Measurements from ENCODE around the gene CTXND1. TPM values are rescaled to one million over a fixed set of nuclear protein-coding genes. Genes with fewer than 3 reads are reported as not detected.
A peak's percentile ranks its signal among the peaks of the same experiment; 100 is the strongest.

Gene CTXND1
- total and polyA plus RNA-seq, 2 experiments from 2014 or later, result not detected

DNA sequence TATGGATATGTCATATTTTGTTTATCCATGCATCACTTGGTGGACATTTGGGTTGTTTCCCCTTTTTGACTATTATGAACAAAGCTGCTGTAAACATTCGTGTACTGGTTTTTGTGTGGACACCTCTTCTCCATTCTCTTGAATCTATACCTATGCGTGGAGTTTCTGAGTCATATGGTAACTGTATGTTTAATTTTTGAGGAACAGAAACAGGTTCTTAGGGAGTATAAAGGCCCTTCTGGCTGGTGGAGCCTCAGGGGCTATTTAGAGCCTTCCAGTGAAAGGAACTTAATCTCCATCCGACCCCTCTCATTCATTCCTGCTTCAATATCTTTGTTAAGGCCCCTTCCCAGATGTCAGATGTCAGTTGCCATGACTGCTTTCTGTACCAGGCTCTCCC lies 14.1 kb upstream of the CTXND1 start:
- peaks cover under 1% of the 10 kb centered on the region; the same call in 1 of the 2 replicates for H3K27me3 ChIP-seq (replicated peaks; ENCODE audit: insufficient read depth)
- no peak overlapping the region for H3K27ac ChIP-seq
- no peaks in the 10 kb centered on the region for H3K79me2 ChIP-seq (ENCODE audit: insufficient read depth)
- H3K4me3 ChIP-seq, result no peak overlapping the region
- no peak overlapping the region for H2AFZ ChIP-seq
- no peaks in the 10 kb centered on the region for H3K4me1 ChIP-seq (ENCODE audit: insufficient read depth)
- no peak overlapping the region for H3K4me2 ChIP-seq (ENCODE audit: unreplicated experiment)
- no peaks in the 10 kb centered on the region for H3F3A ChIP-seq (ENCODE audit: insufficient read depth)
- H3K9me2 ChIP-seq (ENCODE audit: insufficient read depth), result no peaks in the 10 kb centered on the region
- in situ Hi-C loops (cut with MboI), result no loop called here
- TF ChIP-seq EZH2phosphoT487 (IDR thresholded peaks at IDR 0.05; ENCODE audit: insufficient read depth, low read depth) (no peak), EZH2 (IDR thresholded peaks at IDR 0.05; ENCODE audit: insufficient read depth, poor library complexity, severe bottlenecking) (no peak)
- no peaks in the 10 kb centered on the region for H4K20me1 ChIP-seq (ENCODE audit: insufficient read depth)
- no peaks in the 10 kb centered on the region for H3K36me3 ChIP-seq (ENCODE audit: low read depth)
- no peak for DNase-seq
- H3K9me3 ChIP-seq (ENCODE audit: low read depth), result no peaks in the 10 kb centered on the region
- H3K9ac ChIP-seq, result no peak overlapping the region
- WGBS, 2 experiments (ENCODE audit: low coverage in 1 of 2, low lambda C conversion rate in 2 of 2, missing lambda C conversion rate in 2 of 2), result 23 to 24% methylated on average over 3 of the region's 3 CpGs

DNA sequence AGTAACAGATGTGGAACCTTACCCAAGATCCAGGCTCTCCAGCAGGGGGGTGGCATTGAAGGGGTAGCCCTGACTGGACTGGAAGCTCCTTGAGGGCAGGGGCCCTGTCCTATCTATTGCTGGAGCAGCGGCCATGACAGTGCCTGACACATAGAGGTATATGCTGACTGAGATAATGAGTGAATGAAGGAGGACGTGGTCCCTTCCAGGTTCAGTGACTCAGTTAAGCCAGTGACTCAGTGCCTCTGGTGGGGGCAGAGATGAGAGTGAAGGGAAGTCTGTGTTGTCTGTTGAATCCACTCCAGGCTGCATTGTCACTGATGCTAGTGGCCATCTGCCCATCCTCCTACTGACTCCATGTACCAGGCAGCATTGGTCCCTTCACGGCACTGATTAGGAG lies 13.0 kb upstream of the CTXND1 start:
- H2AFZ ChIP-seq, result no peak overlapping the region
- H3K27ac ChIP-seq, result no peak overlapping the region
- no peaks in the 10 kb centered on the region for H3K9me2 ChIP-seq (ENCODE audit: insufficient read depth)
- H3K9ac ChIP-seq, result no peak overlapping the region
- H3K9me3 ChIP-seq (ENCODE audit: low read depth), result no peaks in the 10 kb centered on the region
- H4K20me1 ChIP-seq (ENCODE audit: insufficient read depth), result no peaks in the 10 kb centered on the region
- no peak overlapping the region for H3K4me2 ChIP-seq (ENCODE audit: unreplicated experiment)
- H3K27me3 ChIP-seq (replicated peaks; ENCODE audit: insufficient read depth), result peaks cover 11% of the 10 kb centered on the region
- in situ Hi-C loops (cut with MboI), result no loop called here
- no peak overlapping the region for H3K4me3 ChIP-seq
- TF ChIP-seq EZH2phosphoT487 (IDR thresholded peaks at IDR 0.05; ENCODE audit: insufficient read depth, low read depth) (no peak), EZH2 (IDR thresholded peaks at IDR 0.05; ENCODE audit: insufficient read depth, poor library complexity, severe bottlenecking) (no peak)
- no peaks in the 10 kb centered on the region for H3K79me2 ChIP-seq (ENCODE audit: insufficient read depth)
- H3K4me1 ChIP-seq (ENCODE audit: insufficient read depth), result no peaks in the 10 kb centered on the region
- no peaks in the 10 kb centered on the region for H3F3A ChIP-seq (ENCODE audit: insufficient read depth)
- 56 to 64% methylated on average over 3 of the region's 3 CpGs for WGBS, 2 experiments (ENCODE audit: low coverage in 1 of 2, low lambda C conversion rate in 2 of 2, missing lambda C conversion rate in 2 of 2)
- DNase-seq, result peak; percentile 64
- no peaks in the 10 kb centered on the region for H3K36me3 ChIP-seq (ENCODE audit: low read depth)

DNA sequence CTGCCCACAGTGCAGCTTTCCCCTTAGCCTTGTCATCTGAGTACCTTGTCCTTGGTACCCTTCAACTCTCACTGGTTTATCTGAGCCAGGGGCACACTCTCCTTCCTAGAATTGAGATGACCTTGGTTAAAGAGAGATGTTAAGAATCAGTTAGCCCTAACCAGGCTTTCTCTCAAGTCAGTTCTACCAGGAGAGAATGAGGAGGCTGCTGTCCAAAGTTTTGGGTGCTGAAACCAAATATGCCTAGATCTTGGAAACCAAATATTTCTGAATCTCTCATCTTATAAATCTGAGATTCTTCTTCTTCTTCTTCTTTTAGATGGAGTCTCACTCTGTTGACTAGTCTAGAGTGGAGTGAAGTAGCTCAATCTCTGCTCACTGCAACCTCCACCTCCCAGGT lies 12.0 kb upstream of the CTXND1 start:
- H2AFZ ChIP-seq, result no peak overlapping the region
- H4K20me1 ChIP-seq (ENCODE audit: insufficient read depth), result no peaks in the 10 kb centered on the region
- no peak overlapping the region for H3K9ac ChIP-seq
- no peak overlapping the region for H3K27ac ChIP-seq
- DNase-seq, result peak; percentile 39
- H3F3A ChIP-seq (ENCODE audit: insufficient read depth), result no peaks in the 10 kb centered on the region
- no peak overlapping the region for H3K4me2 ChIP-seq (ENCODE audit: unreplicated experiment)
- H3K27me3 ChIP-seq (replicated peaks; ENCODE audit: insufficient read depth), result peaks cover 21% of the 10 kb centered on the region
- no peaks in the 10 kb centered on the region for H3K79me2 ChIP-seq (ENCODE audit: insufficient read depth)
- H3K4me1 ChIP-seq (ENCODE audit: insufficient read depth), result no peaks in the 10 kb centered on the region
- no peak for TF ChIP-seq EZH2phosphoT487 (IDR thresholded peaks at IDR 0.05; ENCODE audit: insufficient read depth, low read depth)
- TF ChIP-seq EZH2 (IDR thresholded peaks at IDR 0.05; ENCODE audit: insufficient read depth, poor library complexity, severe bottlenecking), result no peak
- H3K36me3 ChIP-seq (ENCODE audit: low read depth), result no peaks in the 10 kb centered on the region
- in situ Hi-C loops (cut with MboI), result no loop called here
- no peak overlapping the region for H3K4me3 ChIP-seq
- no peaks in the 10 kb centered on the region for H3K9me3 ChIP-seq (ENCODE audit: low read depth)
- H3K9me2 ChIP-seq (ENCODE audit: insufficient read depth), result no peaks in the 10 kb centered on the region

DNA sequence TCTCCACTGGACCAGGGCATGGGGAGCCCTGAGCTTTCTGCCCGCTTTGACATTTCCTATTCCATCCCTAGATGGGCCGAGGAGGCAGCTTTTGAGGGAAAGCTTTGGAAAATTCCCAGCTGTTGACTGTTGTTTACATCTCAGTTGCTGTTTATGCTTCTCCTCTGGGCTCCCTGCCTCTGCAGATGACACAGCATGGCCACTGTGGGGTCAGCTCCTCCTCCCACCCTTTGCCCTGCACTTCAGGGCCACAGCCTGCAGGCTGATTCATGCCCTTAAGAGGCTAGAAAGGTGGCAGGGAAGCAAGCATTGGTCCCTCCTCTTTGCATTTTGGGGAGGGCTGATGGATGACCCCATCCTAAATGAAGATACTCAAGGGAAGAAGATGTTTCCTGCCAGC lies 8.5 kb upstream of the CTXND1 start:
- no peak for TF ChIP-seq EZH2phosphoT487 (IDR thresholded peaks at IDR 0.05; ENCODE audit: insufficient read depth, low read depth)
- TF ChIP-seq EZH2 (IDR thresholded peaks at IDR 0.05; ENCODE audit: insufficient read depth, poor library complexity, severe bottlenecking), result no peak
- H3F3A ChIP-seq (ENCODE audit: insufficient read depth), result no peaks in the 10 kb centered on the region
- no peak overlapping the region for H3K9ac ChIP-seq
- no peaks in the 10 kb centered on the region for H3K4me1 ChIP-seq (ENCODE audit: insufficient read depth)
- H3K36me3 ChIP-seq (ENCODE audit: low read depth), result no peaks in the 10 kb centered on the region
- no peaks in the 10 kb centered on the region for H4K20me1 ChIP-seq (ENCODE audit: insufficient read depth)
- H3K9me3 ChIP-seq (ENCODE audit: low read depth), result no peaks in the 10 kb centered on the region
- H3K27me3 ChIP-seq (replicated peaks; ENCODE audit: insufficient read depth), result peaks cover 52% of the 10 kb centered on the region
- DNase-seq, result no peak
- no peak overlapping the region for H3K4me2 ChIP-seq (ENCODE audit: unreplicated experiment)
- H2AFZ ChIP-seq, result no peak overlapping the region
- in situ Hi-C loops (cut with MboI), result no loop called here
- no peak overlapping the region for H3K27ac ChIP-seq
- no peak overlapping the region for H3K4me3 ChIP-seq
- H3K79me2 ChIP-seq (ENCODE audit: insufficient read depth), result no peaks in the 10 kb centered on the region
- 6 to 11% methylated on average over 2 of the region's 2 CpGs for WGBS, 2 experiments (ENCODE audit: low coverage in 1 of 2, low lambda C conversion rate in 2 of 2, missing lambda C conversion rate in 2 of 2)
- no peaks in the 10 kb centered on the region for H3K9me2 ChIP-seq (ENCODE audit: insufficient read depth)

DNA sequence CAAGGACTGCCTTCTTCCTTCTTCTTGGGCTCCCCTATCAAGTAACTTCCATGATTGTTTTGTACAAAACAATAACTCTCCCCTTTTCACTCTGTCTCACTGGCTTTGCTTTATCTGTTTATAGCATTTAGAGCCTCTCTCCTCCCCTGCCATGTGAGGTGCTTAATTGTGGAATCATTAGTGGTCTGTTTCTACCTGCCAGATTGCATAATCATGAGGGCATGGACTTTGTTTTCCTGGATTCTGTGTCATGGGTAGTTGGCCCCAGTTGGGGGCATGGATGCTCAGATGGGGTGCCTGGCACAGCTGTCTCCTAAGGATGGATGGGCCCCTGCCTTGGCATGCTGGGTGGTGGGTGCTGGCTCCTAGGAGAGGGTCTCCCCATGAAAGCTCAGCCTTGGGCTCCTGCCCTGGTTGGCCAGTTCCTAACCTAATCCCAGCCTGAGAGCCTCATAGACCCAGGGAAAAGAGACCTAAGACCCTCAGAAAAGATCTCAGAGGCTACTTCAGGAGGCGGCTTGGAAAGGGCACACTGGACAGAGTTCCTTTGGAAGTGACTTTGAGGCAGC lies 8.0 kb upstream of the CTXND1 start:
- Histone ChIP-seq H3K4me3 (no peak overlapping the region), H3K9ac (no peak overlapping the region), H3K9me3 (ENCODE audit: low read depth) (no peaks in the 10 kb centered on the region), H3K79me2 (ENCODE audit: insufficient read depth) (no peaks in the 10 kb centered on the region), H3F3A (ENCODE audit: insufficient read depth) (no peaks in the 10 kb centered on the region), H2AFZ (no peak overlapping the region), H4K20me1 (ENCODE audit: insufficient read depth) (no peaks in the 10 kb centered on the region), H3K27me3 (replicated peaks; ENCODE audit: insufficient read depth) (peaks cover 57% of the 10 kb centered on the region), H3K4me2 (ENCODE audit: unreplicated experiment) (no peak overlapping the region), H3K36me3 (ENCODE audit: low read depth) (no peaks in the 10 kb centered on the region), H3K9me2 (ENCODE audit: insufficient read depth) (no peaks in the 10 kb centered on the region), H3K4me1 (ENCODE audit: insufficient read depth) (no peaks in the 10 kb centered on the region), H3K27ac (no peak overlapping the region)
- in situ Hi-C loops (cut with MboI), result no loop called here
- TF ChIP-seq EZH2 (IDR thresholded peaks at IDR 0.05; ENCODE audit: insufficient read depth, poor library complexity, severe bottlenecking) (no peak), EZH2phosphoT487 (IDR thresholded peaks at IDR 0.05; ENCODE audit: insufficient read depth, low read depth) (no peak)
- DNase-seq, result no peak
- 50% methylated on average over 1 of the region's 1 CpG for WGBS, 2 experiments (ENCODE audit: low coverage in 1 of 2, low lambda C conversion rate in 2 of 2, missing lambda C conversion rate in 2 of 2)

Data from GM23248 (cell line).